ENCODE results near the gene ADAP1. TPM values are rescaled to one million over a fixed set of nuclear protein-coding genes. Genes with fewer than 3 reads are reported as not detected.

ADAP1 gene
- total and polyA plus RNA-seq, 7 donors = 11.4 to 157 (median 72.6) TPM

- no peaks in the 10 kb centered on the region for H3K9me3 ChIP-seq
- WGBS, 2 donors = 89 to 92% methylated on average over 22 of the region's 22 CpGs
These were observed 51.5 kb downstream of the ADAP1 start for GRCh38 chr7:902996-903395.

GRCh38 chr7:901388-902154, 52.9 kb downstream of the ADAP1 start:
- Histone ChIP-seq H3K4me1 (peaks cover 0 to 30% (median 20%) of the 10 kb centered on the region in 4 donors), H3K27ac (peak overlapping the region in 3 of 4 donors; percentile 41 to 58 (median 57)), H3K36me3 (peaks cover 4 to 41% (median 13%) of the 10 kb centered on the region in 4 donors), H3K4me3 (no peak overlapping the region), H3K9me3 (no peaks in the 10 kb centered on the region), H3K27me3 (no peaks in the 10 kb centered on the region)
- TF ChIP-seq POLR2A (IDR thresholded peaks at IDR 0.05) (no peak), POLR2AphosphoS5 (IDR thresholded peaks at IDR 0.05) (no peak), EP300 (IDR thresholded peaks at IDR 0.05) (no peak)
- TF ChIP-seq, protein P1, sequence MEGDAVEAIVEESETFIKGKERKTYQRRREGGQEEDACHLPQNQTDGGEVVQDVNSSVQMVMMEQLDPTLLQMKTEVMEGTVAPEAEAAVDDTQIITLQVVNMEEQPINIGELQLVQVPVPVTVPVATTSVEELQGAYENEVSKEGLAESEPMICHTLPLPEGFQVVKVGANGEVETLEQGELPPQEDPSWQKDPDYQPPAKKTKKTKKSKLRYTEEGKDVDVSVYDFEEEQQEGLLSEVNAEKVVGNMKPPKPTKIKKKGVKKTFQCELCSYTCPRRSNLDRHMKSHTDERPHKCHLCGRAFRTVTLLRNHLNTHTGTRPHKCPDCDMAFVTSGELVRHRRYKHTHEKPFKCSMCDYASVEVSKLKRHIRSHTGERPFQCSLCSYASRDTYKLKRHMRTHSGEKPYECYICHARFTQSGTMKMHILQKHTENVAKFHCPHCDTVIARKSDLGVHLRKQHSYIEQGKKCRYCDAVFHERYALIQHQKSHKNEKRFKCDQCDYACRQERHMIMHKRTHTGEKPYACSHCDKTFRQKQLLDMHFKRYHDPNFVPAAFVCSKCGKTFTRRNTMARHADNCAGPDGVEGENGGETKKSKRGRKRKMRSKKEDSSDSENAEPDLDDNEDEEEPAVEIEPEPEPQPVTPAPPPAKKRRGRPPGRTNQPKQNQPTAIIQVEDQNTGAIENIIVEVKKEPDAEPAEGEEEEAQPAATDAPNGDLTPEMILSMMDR (IDR thresholded peaks at IDR 0.05) = no peak
- intact Hi-C loops (cut with DNase I) = no loop called here
- peak; percentile 85 for DNase-seq
- 23 to 30% methylated on average over 24 of the region's 24 CpGs for WGBS, 2 donors

More at GRCh38 chr7:902996-903395, 51.5 kb downstream of the ADAP1 start:
- TF ChIP-seq POLR2AphosphoS5 (IDR thresholded peaks at IDR 0.05) (no peak), EP300 (IDR thresholded peaks at IDR 0.05) (no peak), POLR2A (IDR thresholded peaks at IDR 0.05) (no peak)
- TF ChIP-seq, protein P1 (IDR thresholded peaks at IDR 0.05) = no peak
- no peak for DNase-seq
- intact Hi-C loops (cut with DNase I) = no loop called here
- no peak overlapping the region for H3K4me3 ChIP-seq
- H3K4me1 ChIP-seq = peaks cover 0 to 23% (median 11%) of the 10 kb centered on the region in 4 donors
- no peak overlapping the region for H3K27ac ChIP-seq
- H3K27me3 ChIP-seq = no peaks in the 10 kb centered on the region
- H3K36me3 ChIP-seq = peaks cover 0 to 28% (median 9%) of the 10 kb centered on the region in 4 donors

- H3K4me1 ChIP-seq = peaks cover 0 to 30% (median 20%) of the 10 kb centered on the region in 4 donors
- no peak for DNase-seq
- no peaks in the 10 kb centered on the region for H3K27me3 ChIP-seq
- H3K4me3 ChIP-seq = no peak overlapping the region
- peaks cover 8 to 46% (median 15%) of the 10 kb centered on the region in 4 donors for H3K36me3 ChIP-seq
- WGBS, 2 donors = 44 to 78% methylated on average over 8 of the region's 8 CpGs
- H3K27ac ChIP-seq = peak overlapping the region in 3 of 4 donors; percentile 41 to 58 (median 57)
- H3K9me3 ChIP-seq = no peaks in the 10 kb centered on the region
- TF ChIP-seq POLR2A (IDR thresholded peaks at IDR 0.05) (no peak), POLR2AphosphoS5 (IDR thresholded peaks at IDR 0.05) (no peak), EP300 (IDR thresholded peaks at IDR 0.05) (no peak)
- TF ChIP-seq, protein P1 (IDR thresholded peaks at IDR 0.05) = no peak
- intact Hi-C loops (cut with DNase I) = no loop called here
These were observed 53.5 kb downstream of the ADAP1 start for GRCh38 chr7:901041-901387.

GRCh38 chr7:900331-901040, 54.0 kb downstream of the ADAP1 start:
- peaks cover 0 to 30% (median 20%) of the 10 kb centered on the region in 4 donors for H3K4me1 ChIP-seq
- intact Hi-C loops (cut with DNase I) = no loop called here
- H3K36me3 ChIP-seq = peaks cover 13 to 52% (median 18%) of the 10 kb centered on the region in 4 donors
- no peak for DNase-seq
- H3K4me3 ChIP-seq = no peak overlapping the region
- peak overlapping the region in 2 of 4 donors; percentile 41 to 58 for H3K27ac ChIP-seq
- TF ChIP-seq POLR2AphosphoS5 (IDR thresholded peaks at IDR 0.05) (no peak), EP300 (IDR thresholded peaks at IDR 0.05) (no peak), POLR2A (IDR thresholded peaks at IDR 0.05) (no peak)
- TF ChIP-seq, protein P1 (IDR thresholded peaks at IDR 0.05) = no peak
- no peaks in the 10 kb centered on the region for H3K9me3 ChIP-seq
- H3K27me3 ChIP-seq = no peaks in the 10 kb centered on the region
- 83 to 87% methylated on average over 26 of the region's 26 CpGs for WGBS, 2 donors

Data from sigmoid colon (tissue), 7 donors.